Stimulated activated CD8-positive, alpha-beta memory T cell treated with anti-CD3 and anti-CD28 coated beads, Interleukin-7, amount 100 ng/mL, for 24 hours (primary cell): Measurements from ENCODE around the gene UPF3B.
A peak's percentile ranks its signal among the peaks of the same experiment; 100 is the strongest.
"Not testable (repeated sequence)": the region's sequence is repeated elsewhere in the genome, so short reads cannot be mapped to it uniquely, and the experiment has no call there.

Experiments
- DNase-seq: peaks from one replicate; pipeline ENCODE4 v3.0.0-alpha.2; 2020; ENCODE audit warnings: low read depth

Gene UPF3B

GRCh38 chrX:119824221-119824620 is 28.5 kb downstream of the UPF3B start:
- not testable (repeated sequence) for DNase-seq

GRCh38 chrX:119821703-119822102 is 31.1 kb downstream of the UPF3B start:
- DNase-seq, result not testable (repeated sequence)

GRCh38 chrX:119817130-119817690 is 35.6 kb downstream of the UPF3B start:
- no peak for DNase-seq

- DNase-seq, result no peak
Observed at GRCh38 chrX:119816300-119816699, 36.5 kb downstream of the UPF3B start.

GRCh38 chrX:119809185-119809666 is 43.5 kb downstream of the UPF3B start:
- DNase-seq, result no peak

GRCh38 chrX:119808461-119808860 is 44.3 kb downstream of the UPF3B start:
- not testable (repeated sequence) for DNase-seq

- no peak for DNase-seq
Observed at GRCh38 chrX:119802546-119802945, 50.2 kb downstream of the UPF3B start.

- DNase-seq, result no peak
Observed at GRCh38 chrX:119801253-119802221, 51.2 kb downstream of the UPF3B start.

- DNase-seq, result peak; percentile 51
Observed at GRCh38 chrX:119791437-119792231, 61.1 kb downstream of the UPF3B start, which contains the start of gene RPL39. RPL39 (minus strand) TSS chrX:119791630; CDS start chrX:119791576, 54 bp downstream.

- DNase-seq, result no peak
Observed at GRCh38 chrX:119790977-119791436, 61.8 kb downstream of the UPF3B start.

GRCh38 chrX:119784747-119785446 is 67.9 kb downstream of the UPF3B start:
- no peak for DNase-seq
